ENCODE results near the gene P3H1. TPM values are rescaled to one million over a fixed set of nuclear protein-coding genes. Genes with fewer than 3 reads are reported as not detected.
"Not testable (repeated sequence)": the region's sequence is repeated elsewhere in the genome, so short reads cannot be mapped to it uniquely, and the experiment has no call there.

The P3H1 gene
- total RNA-seq, 4 donors from 2014 or later = 3.0 to 7.0 (median 5.6) TPM

- ATAC-seq = no peak
- Histone ChIP-seq H3K9me3 (no peaks in the 10 kb centered on the region), H3K27ac (no peak overlapping the region), H3K4me1 (no peaks in the 10 kb centered on the region), H3K27me3 (no peaks in the 10 kb centered on the region), H3K36me3 (peaks cover 0 to 5% of the 10 kb centered on the region in 2 donors), H3K4me3 (no peak overlapping the region)
- in situ Hi-C loops (cut with MboI; ENCODE audit: low sequenced_read_pairs in 4 of 4) = no loop called here
- intact Hi-C loops (cut with DNase I; ENCODE audit: low total_unique reads) = no loop called here
- TF ChIP-seq CTCF (IDR thresholded peaks at IDR 0.05 in 4 of 5, conservative IDR thresholded peaks at IDR 0.05 in 1 of 5) (no peak), POLR2A (IDR thresholded peaks at IDR 0.05) (no peak)
- DNase-seq = no peak
Observed at GRCh38 chr1:42721926-42722325, 44.9 kb downstream of the P3H1 start.

- Histone ChIP-seq H3K36me3 (peaks cover 0 to 7% of the 10 kb centered on the region in 2 donors), H3K27me3 (no peaks in the 10 kb centered on the region), H3K27ac (no peak overlapping the region), H3K9me3 (no peaks in the 10 kb centered on the region), H3K4me3 (no peak overlapping the region), H3K4me1 (no peaks in the 10 kb centered on the region)
- TF ChIP-seq CTCF (IDR thresholded peaks at IDR 0.05 in 4 of 5, conservative IDR thresholded peaks at IDR 0.05 in 1 of 5) = no peak
- in situ Hi-C loops (cut with MboI; ENCODE audit: low sequenced_read_pairs in 4 of 4) (no loop called here), intact Hi-C loops (cut with DNase I; ENCODE audit: low total_unique reads) (no loop called here)
- no peak for ATAC-seq
- no peak for DNase-seq
Observed at GRCh38 chr1:42720868-42721267, 46.0 kb downstream of the P3H1 start.

GRCh38 chr1:42714441-42714840 lies 52.4 kb downstream of the P3H1 start:
- in situ Hi-C loops (cut with MboI; ENCODE audit: low sequenced_read_pairs in 4 of 4); H3K4me1 ChIP-seq; H3K27me3 ChIP-seq; H3K4me3 ChIP-seq; DNase-seq; H3K27ac ChIP-seq; intact Hi-C loops (cut with DNase I; ENCODE audit: low total_unique reads); ATAC-seq: not testable (repeated sequence)
- peaks cover 0 to 35% of the 10 kb centered on the region in 2 donors for H3K36me3 ChIP-seq
- peaks cover 0 to 10% (median 0%) of the 10 kb centered on the region in 3 donors for H3K9me3 ChIP-seq

GRCh38 chr1:42713293-42713692 lies 53.5 kb downstream of the P3H1 start:
- DNase-seq (no peak), ATAC-seq (no peak)
- in situ Hi-C loops (cut with MboI; ENCODE audit: low sequenced_read_pairs in 4 of 4) = no loop called here
- Histone ChIP-seq H3K9me3 (peaks cover 0 to 10% (median 0%) of the 10 kb centered on the region in 3 donors), H3K36me3 (peaks cover 0 to 35% of the 10 kb centered on the region in 2 donors), H3K27me3 (no peaks in the 10 kb centered on the region), H3K4me1 (no peaks in the 10 kb centered on the region), H3K4me3 (no peak overlapping the region), H3K27ac (no peak overlapping the region)
- TF ChIP-seq CTCF (IDR thresholded peaks at IDR 0.05 in 4 of 5, conservative IDR thresholded peaks at IDR 0.05 in 1 of 5) (no peak), POLR2A (IDR thresholded peaks at IDR 0.05) (no peak)
- intact Hi-C loops (cut with DNase I; ENCODE audit: low total_unique reads) = no loop called here

GRCh38 chr1:42712808-42713207 lies 54.0 kb downstream of the P3H1 start:
- intact Hi-C loops (cut with DNase I; ENCODE audit: low total_unique reads) = not testable (repeated sequence)
- peaks cover 0 to 33% of the 10 kb centered on the region in 2 donors for H3K36me3 ChIP-seq

GRCh38 chr1:42703888-42704464 lies 62.9 kb downstream of the P3H1 start:
- no peak for TF ChIP-seq POLR2A (IDR thresholded peaks at IDR 0.05)
- no peak for TF ChIP-seq CTCF (IDR thresholded peaks at IDR 0.05 in 4 of 5, conservative IDR thresholded peaks at IDR 0.05 in 1 of 5)
- Histone ChIP-seq H3K36me3 (peaks cover 0 to 55% of the 10 kb centered on the region in 2 donors), H3K9me3 (no peaks in the 10 kb centered on the region), H3K4me1 (no peaks in the 10 kb centered on the region), H3K4me3 (no peak overlapping the region), H3K27me3 (no peaks in the 10 kb centered on the region), H3K27ac (no peak overlapping the region)
- in situ Hi-C loops (cut with MboI; ENCODE audit: low sequenced_read_pairs in 4 of 4) (no loop called here), intact Hi-C loops (cut with DNase I; ENCODE audit: low total_unique reads) (no loop called here)
- DNase-seq = no peak
- ATAC-seq = no peak

More at GRCh38 chr1:42712808-42713207, 54.0 kb downstream of the P3H1 start:
- H3K9me3 ChIP-seq = peaks cover 0 to 10% (median 0%) of the 10 kb centered on the region in 3 donors
- H3K4me1 ChIP-seq; H3K4me3 ChIP-seq; H3K27me3 ChIP-seq; in situ Hi-C loops (cut with MboI; ENCODE audit: low sequenced_read_pairs in 4 of 4); ATAC-seq; DNase-seq; H3K27ac ChIP-seq: not testable (repeated sequence)

Data from gastrocnemius medialis (tissue), 4 donors.